HG03039 (cell line): ENCODE data around the gene TMEM11.

Experiments
- ATAC-seq: cut with Tn5 transposase; IDR thresholded peaks from one replicate; pipeline ENCODE4 v1.9.1; 2021; ENCODE audit warnings: mild to moderate bottlenecking, moderate library complexity; ENCODE audit not compliant: unreplicated experiment

TMEM11 gene

DNA sequence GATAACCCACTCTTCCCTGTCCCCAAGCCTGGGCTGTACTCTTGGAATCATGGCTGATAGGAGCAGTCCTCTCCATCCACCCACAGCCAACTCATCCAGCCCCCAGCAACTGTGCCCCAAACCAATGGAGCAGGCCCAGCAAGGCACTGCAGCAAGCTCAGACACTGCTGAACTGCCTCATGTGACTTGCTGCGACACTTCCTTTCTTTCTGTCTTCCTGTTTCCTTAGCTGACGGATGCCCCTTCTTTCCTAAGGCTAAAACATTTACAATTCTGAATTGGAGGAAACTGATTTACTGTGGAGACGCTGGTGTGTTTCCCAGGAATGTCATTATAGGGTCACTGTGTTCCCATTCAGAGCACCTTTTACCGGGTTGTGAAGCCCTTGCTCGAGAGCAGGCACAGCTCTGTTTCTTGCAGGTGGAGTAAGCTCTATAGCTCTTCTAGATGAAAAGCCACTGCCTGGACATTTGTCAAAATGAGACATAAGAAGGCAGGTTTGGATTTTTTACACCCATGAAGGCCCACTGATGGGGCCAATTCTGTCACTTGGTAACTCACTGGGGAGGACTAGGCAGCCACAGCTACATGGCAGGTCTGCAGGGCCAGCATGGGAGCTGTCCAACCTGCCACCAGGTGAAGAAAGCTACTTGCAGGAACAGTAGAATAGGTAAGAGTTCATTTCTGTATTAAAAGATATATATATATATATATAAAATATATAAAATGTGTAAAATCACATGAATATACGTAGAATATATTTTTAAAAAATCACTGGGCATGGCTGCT is 27.4 kb downstream of the TMEM11 start:
- ATAC-seq = no peak

GRCh38 chr17:21185061-21185460 is 28.9 kb downstream of the TMEM11 start:
- no peak for ATAC-seq

DNA sequence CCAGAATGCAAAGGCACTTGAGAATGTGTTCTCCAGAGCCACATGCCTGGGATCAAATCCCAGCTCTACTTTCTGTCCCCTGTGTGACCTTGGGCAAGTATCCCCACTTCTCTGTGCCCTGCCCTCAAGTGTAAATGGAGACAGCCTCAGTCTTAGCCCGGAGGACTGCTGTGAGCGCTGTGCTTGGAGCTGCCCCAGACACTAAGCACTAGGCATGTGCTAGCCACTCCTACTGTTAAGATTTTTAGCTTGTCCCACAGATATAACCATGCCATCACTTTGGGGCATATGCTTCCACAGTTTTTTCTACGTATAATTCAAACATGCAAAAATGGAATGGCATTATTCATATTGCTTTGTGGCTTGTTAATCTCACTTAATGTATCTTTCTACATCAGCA is 29.4 kb downstream of the TMEM11 start:
- ATAC-seq = no peak

DNA sequence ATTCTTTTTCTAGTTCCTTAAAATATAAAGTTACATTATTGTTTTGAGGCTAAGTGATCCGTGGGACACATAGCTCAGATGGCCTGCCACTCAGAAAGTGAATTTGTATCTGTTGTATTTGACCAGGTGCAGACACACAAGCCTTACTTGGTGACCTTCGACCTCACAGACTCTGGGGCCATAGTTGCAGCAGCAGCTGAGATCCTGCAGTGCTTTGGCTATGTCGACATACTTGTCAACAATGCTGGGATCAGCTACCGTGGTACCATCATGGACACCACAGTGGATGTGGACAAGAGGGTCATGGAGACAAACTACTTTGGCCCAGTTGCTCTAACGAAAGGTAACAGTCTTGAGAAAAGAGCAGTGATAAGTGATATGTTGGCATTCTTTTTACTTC is 30.5 kb downstream of the TMEM11 start:
- no peak for ATAC-seq

- no peak for ATAC-seq
Observed at GRCh38 chr17:21177854-21178600, 35.9 kb downstream of the TMEM11 start.

DNA sequence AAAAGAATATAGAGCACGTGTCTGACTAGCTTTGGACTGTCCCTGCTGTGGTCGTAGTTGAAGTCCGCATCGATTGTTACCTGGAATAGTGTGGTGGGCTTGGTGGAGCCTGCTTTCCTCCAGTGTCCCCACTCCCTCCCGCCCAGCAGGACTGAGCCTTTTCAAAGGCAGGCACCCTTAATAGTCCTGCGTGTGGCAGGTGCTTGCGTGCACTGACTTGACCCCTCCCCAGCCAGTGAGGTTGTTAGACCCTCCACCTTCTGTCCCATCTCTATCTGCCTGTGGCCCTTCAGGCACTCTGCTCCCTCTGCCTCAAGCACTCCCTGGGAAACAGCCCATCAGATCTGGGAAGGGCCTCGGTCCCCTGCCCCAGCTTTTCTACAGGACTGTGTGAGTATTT is 36.6 kb downstream of the TMEM11 start:
- no peak for ATAC-seq

- ATAC-seq = no peak
Observed at GRCh38 chr17:21176773-21177395, 37.1 kb downstream of the TMEM11 start.

- ATAC-seq = no peak
Observed at GRCh38 chr17:21174713-21175112, 39.2 kb downstream of the TMEM11 start.

GRCh38 chr17:21174186-21174585 is 39.8 kb downstream of the TMEM11 start:
- no peak for ATAC-seq

GRCh38 chr17:21173543-21173942 is 40.4 kb downstream of the TMEM11 start:
- ATAC-seq = no peak

DNA sequence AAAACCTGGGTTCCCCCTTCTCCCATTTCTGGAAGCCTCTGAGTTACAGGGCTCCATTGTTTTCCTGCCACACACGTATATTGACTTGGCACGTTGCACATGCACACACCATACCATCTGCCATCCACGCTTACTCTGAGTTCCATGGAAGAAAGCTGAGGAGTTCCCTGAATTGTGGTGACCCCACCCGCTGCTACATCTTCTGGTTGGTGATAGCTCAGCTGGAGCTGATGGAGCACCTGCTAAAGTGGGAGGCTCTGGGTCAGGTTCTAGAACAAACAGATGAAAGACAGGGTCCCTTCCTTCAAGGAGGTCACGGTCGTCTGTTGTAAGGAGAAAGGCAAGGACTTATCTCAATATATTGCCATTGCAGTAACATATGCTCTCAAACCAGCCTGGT is 41.1 kb downstream of the TMEM11 start:
- no peak for ATAC-seq

DNA sequence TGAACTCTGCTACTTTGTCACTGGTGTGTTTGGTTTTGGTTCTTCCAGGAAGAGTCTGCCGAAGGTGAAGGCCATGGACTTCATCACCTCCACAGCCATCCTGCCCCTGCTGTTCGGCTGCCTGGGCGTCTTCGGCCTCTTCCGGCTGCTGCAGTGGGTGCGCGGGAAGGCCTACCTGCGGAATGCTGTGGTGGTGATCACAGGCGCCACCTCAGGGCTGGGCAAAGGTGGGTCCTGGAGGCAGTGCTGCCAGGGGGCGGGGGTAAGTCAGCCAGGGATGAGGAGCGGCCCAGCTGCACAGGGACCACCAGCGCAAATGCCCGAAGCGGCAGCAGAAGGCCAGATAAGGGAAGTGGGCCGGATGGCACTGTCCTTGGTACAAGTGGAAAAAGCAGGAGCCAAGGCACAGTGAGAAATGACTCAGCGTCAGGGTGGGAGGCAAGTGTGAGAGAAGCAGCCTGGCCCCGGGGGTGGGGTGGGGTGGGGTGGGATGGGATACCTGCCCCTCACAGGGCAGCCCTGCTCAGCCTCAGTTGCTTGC is 41.9 kb downstream of the TMEM11 start:
- no peak for ATAC-seq

- peak; percentile 71 for ATAC-seq
Observed at GRCh38 chr17:21171309-21171922, 42.5 kb downstream of the TMEM11 start.

GRCh38 chr17:21170809-21171208 is 43.2 kb downstream of the TMEM11 start:
- no peak for ATAC-seq

DNA sequence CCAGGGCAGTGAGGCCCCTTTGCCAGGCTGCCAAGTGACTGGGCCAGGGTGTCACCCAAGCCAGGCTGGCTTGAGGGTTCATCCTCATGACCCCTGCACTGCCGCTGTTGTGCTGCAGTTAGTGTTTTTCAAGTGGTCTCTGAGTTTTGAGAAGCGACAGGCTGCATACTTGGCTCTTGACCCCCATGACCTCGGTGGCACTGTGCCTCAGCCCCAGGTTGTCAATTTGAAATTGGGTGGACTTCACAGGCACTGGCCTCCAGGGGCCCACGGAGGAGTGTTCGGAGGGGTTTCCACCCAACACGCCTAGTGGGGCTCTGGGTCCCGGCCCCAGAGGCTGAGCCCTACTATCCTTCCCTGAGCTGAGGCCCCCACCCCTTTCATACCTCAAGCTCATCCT is 44.5 kb downstream of the TMEM11 start:
- no peak for ATAC-seq

DNA sequence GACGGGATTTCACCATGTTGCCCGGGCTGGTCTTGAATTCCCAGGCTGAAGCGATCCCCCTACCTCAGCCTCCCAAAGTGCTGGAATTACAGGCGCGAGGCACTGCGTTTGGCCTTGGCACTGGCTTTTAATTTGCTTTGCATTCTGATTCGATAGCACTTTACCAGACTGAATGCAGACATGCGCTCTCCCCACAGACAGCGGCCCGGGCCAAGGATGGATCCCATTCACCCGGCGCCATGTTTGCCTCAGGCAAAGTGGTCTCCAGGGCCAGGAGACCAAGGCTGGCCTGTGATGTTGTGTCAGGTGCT is 45.5 kb downstream of the TMEM11 start:
- ATAC-seq = no peak

GRCh38 chr17:21167303-21167702 is 46.7 kb downstream of the TMEM11 start:
- no peak for ATAC-seq

GRCh38 chr17:21166595-21167210 is 47.3 kb downstream of the TMEM11 start:
- no peak for ATAC-seq

- no peak for ATAC-seq
Observed at GRCh38 chr17:21165922-21166594, 47.9 kb downstream of the TMEM11 start.

DNA sequence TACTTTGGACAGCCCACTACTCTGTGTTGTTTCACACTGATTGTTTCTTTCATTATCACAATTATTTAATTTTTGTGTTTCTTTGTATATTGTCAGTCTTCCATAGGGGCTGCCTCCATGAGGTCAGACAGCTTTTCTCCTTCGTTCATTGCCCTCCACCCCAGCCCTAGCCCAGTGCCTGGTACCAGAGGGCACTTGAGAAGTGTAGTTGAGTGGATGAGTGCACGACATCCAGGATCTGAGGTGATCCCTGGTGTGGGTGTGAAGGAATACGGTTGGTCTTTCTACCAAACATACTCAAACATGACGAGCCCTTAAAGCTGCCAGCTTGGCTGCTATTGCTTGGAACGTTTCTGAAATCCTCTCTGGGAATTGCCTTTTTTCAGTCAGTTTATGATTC is 49.3 kb downstream of the TMEM11 start:
- ATAC-seq = no peak
